WTC11 (cell line): ENCODE measurements around the gene TMEM150B. TPM values are rescaled to one million over a fixed set of nuclear protein-coding genes. Genes with fewer than 3 reads are reported as not detected.

Experiments
- ATAC-seq: fragments of 200-7000 bp; cut with Tn5 transposase; 2 replicates; pipeline ENCODE4 v1.10.0; 2021; ENCODE audit warnings: mild to moderate bottlenecking, moderate library complexity
- Bru-seq: library from RNA; stranded (reverse); fragments of 400-500 nt; gene quantifications from one replicate; lab custom pipeline; 2021; lab: Mats Ljungman, UMichigan
- CTCF ChIA-PET: fragments of 300-600 bp; sonication (Branson Sonifier 250); formaldehyde crosslinking; loops from one replicate; lab custom pipeline; 2021; ENCODE audit warnings: antibody characterized with exemption; lab: Charles Lee
- POLR2A ChIA-PET: fragments of 350-600 bp; sonication (Branson Sonifier 250); formaldehyde crosslinking; loops from one replicate; lab custom pipeline; 2021; ENCODE audit warnings: antibody characterized with exemption; lab: Charles Lee
- DNase-seq: peaks from one replicate; pipeline ENCODE4 v3.0.0; 2021; ENCODE audit warnings: low spot score
- H3K27ac Mint-ChIP-seq: 2 replicates; pipeline ENCODE4 v1.8.0; 2021; ENCODE audit warnings: mixed read lengths
- H3K27me3 Mint-ChIP-seq: 2 replicates; pipeline ENCODE4 v1.8.0; 2021; ENCODE audit warnings: low read depth, mild to moderate bottlenecking, moderate library complexity, mixed read lengths
- H3K36me3 Mint-ChIP-seq: 2 replicates; pipeline ENCODE4 v1.8.0; 2021; ENCODE audit warnings: mixed read lengths
- H3K4me1 Mint-ChIP-seq: 2 replicates; pipeline ENCODE4 v1.8.0; 2022; ENCODE audit warnings: mixed read lengths
- H3K4me3 Mint-ChIP-seq: 2 replicates; pipeline ENCODE4 v1.8.0; 2021; ENCODE audit warnings: mild to moderate bottlenecking, moderate library complexity, mixed read lengths
- H3K9me3 Mint-ChIP-seq: 2 replicates; pipeline ENCODE4 v1.8.0; 2021; ENCODE audit warnings: mixed read lengths
- ARID4B ChIP-seq: sonication (generic); formaldehyde crosslinking; IDR thresholded peaks from 2 replicates; pipeline ENCODE4 v1.8.0; 2023; ENCODE audit warnings: missing genetic modification reagents, mild to moderate bottlenecking, borderline replicate concordance
- ATF2 ChIP-seq: sonication (generic); formaldehyde crosslinking; IDR thresholded peaks from 2 replicates; pipeline ENCODE4 v1.8.1; 2022; ENCODE audit warnings: low read depth, missing genetic modification reagents, borderline replicate concordance
- GTF2I ChIP-seq: fragments of 250-450 bp; sonication (Bioruptor Pico); conservative IDR thresholded peaks from 2 replicates; pipeline ENCODE4 v1.4.0; 2021; ENCODE audit warnings: mild to moderate bottlenecking
- IRF1 ChIP-seq: sonication (generic); formaldehyde crosslinking; IDR thresholded peaks from 2 replicates; pipeline ENCODE4 v1.8.0; 2023; ENCODE audit warnings: missing genetic modification reagents
- NR2C2 ChIP-seq: sonication (generic); formaldehyde crosslinking; IDR thresholded peaks from 2 replicates; pipeline ENCODE4 v1.8.0; 2022; ENCODE audit warnings: mild to moderate bottlenecking, missing genetic modification reagents
- PRDM15 ChIP-seq: sonication (generic); formaldehyde crosslinking; IDR thresholded peaks from 2 replicates; pipeline ENCODE4 v1.8.0; 2022; ENCODE audit warnings: missing genetic modification reagents
- TEAD4 ChIP-seq: sonication (generic); formaldehyde crosslinking; IDR thresholded peaks from 2 replicates; pipeline ENCODE4 v1.8.0; 2022; ENCODE audit warnings: mild to moderate bottlenecking, missing genetic modification reagents
- USF2 ChIP-seq: sonication (generic); formaldehyde crosslinking; IDR thresholded peaks from 2 replicates; pipeline ENCODE4 v1.8.1; 2023; ENCODE audit warnings: mild to moderate bottlenecking, missing genetic modification reagents, moderate library complexity
- ZNF532 ChIP-seq: fragments of 250-450 bp; sonication (Bioruptor Pico); IDR thresholded peaks from 2 replicates; pipeline ENCODE4 v1.9.0; 2021; ENCODE audit warnings: mild to moderate bottlenecking, borderline replicate concordance
- long read RNA-seq, 3 experiments: library from RNA in 1 of 3; library from capped mRNA in 1 of 3; library from polyadenylated mRNA in 1 of 3; unstranded in 2 of 3; stranded (forward) in 1 of 3; transcript quantifications; one replicate each; pipeline ENCODE4 v2.0.0, GENCODE V29; 2021
- total RNA-seq: library from RNA; stranded (reverse); gene quantifications from 3 replicates; pipeline ENCODE4 v1.2.3, GENCODE V29; 2021

The TMEM150B gene
- 0.44 to 0.50 TPM in 2 of 3 replicates, not detected in the other for total RNA-seq
- Bru-seq, nascent RNA, result percentile 12 among the genes with signal in this experiment
- long read RNA-seq, experiment 1, partial matches to known transcripts, result 1 of 1 reads
- long read RNA-seq, experiment 1, other reads (novel, unspliced or antisense), result 0 of 1 reads
- long read RNA-seq, experiment 2, result 0 reads
- long read RNA-seq, experiment 3, result 0 reads

GRCh38 chr19:55325172-55325571 lies at the start of gene TMEM150B:
TMEM150B (minus strand) TSS chr19:55325341; CDS start chr19:55321036, 4,305 bp downstream.
- CTCF ChIA-PET, result no interaction called here

GRCh38 chr19:55373993-55374757 lies 49.0 kb upstream of the TMEM150B start:
- Mint-ChIP-seq H3K27ac (0 out of 2 replicates have a peak overlapping the region, but pooled peaks have one; percentile 8), H3K27me3 (peaks cover 63% of the 10 kb centered on the region), H3K4me3 (peak overlapping the region; percentile 57), H3K4me1 (peaks cover 47% of the 10 kb centered on the region), H3K36me3 (no peaks in the 10 kb centered on the region), H3K9me3 (no peaks in the 10 kb centered on the region)
- DNase-seq, result no peak
- ChIA-PET CTCF (no interaction called here), POLR2A (interaction anchor here (1.5 kb wide), 1 partner anchor 25 kb away, joined by 15 read pairs; no protein-coding TSS in a partner anchor)
- no peak for ATAC-seq
- TF ChIP-seq ARID4B (CRISPR knock-in tag) (no peak), GTF2I (CRISPR knock-in tag) (no peak), TEAD4 (CRISPR knock-in tag) (no peak), ZNF532 (no peak), USF2 (no peak)

More at GRCh38 chr19:55325172-55325571, at the start of gene TMEM150B:
- Mint-ChIP-seq H3K4me1 (peaks cover 12% of the 10 kb centered on the region), H3K36me3 (no peaks in the 10 kb centered on the region), H3K27ac (no peak within 1 kb of the TSS), H3K9me3 (no peaks in the 10 kb centered on the region)
- TF ChIP-seq PRDM15 (CRISPR knock-in tag) (no peak), ATF2 (CRISPR knock-in tag) (no peak), IRF1 (CRISPR knock-in tag) (no peak), GTF2I (CRISPR knock-in tag) (no peak), NR2C2 (CRISPR knock-in tag) (no peak)
- TF ChIP-seq, all 79 proteins: peak for 0
- DNase-seq (no peak), ATAC-seq (no peak)
- Mint-ChIP-seq H3K4me3 (no peak within 1 kb of the TSS), H3K27me3 (peaks cover 37% of the 10 kb centered on the region)
- POLR2A ChIA-PET, result interaction anchor here (0.8 to 1.4 kb wide), 2 partner anchors 14 kb away, joined by 3 to 4 read pairs; partner anchors contain the start of gene KMT5C
